Thyroid gland (tissue), 4 donors: ENCODE results near the gene TMSB4X.

Source experiments
- POLR2A ChIP-seq, 2 donors: fragments of 450-650 bp; IDR thresholded peaks; one replicate each; pipeline ENCODE4 v1.6.1; 2017; ENCODE audit warnings: antibody characterized with exemption in 2 of 2, mild to moderate bottlenecking in 2 of 2, moderate library complexity in 1 of 2
- TF ChIP-seq, protein P1 (sequence below), 6 experiments: fragments of 200-600 bp in 3 of 6; fragments of 450-650 bp in 3 of 6; sonication (generic) in 3 of 6; IDR thresholded peaks; one replicate each; pipeline ENCODE4 v1.5.1; 2016 to 2019; ENCODE audit warnings: antibody characterized with exemption in 6 of 6, mild to moderate bottlenecking in 2 of 6, inconsistent platforms in 1 of 6, moderate library complexity in 1 of 6

DNA sequence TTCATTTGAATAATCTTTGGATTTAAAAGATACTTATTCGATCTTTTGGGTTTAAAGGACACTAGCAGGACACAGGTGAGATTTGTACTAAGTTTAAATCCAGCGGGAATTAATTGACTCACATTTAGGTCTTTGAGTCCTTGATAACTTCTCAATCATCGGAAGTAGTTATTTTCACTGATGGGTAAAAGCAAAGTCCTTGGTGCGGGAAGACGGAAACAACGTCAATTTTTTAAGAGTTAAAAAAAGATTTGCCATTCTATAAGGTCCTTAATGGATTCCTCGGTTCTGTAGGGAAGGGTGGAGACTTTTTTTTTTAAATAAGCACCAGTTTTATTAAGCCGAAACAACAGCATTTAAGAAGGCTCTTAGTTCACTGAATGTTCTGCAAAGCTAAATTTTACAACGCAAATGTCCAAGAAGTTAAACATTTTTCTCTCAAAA lies 2.9 kb downstream of the TMSB4X start:
- TF ChIP-seq POLR2A (IDR thresholded peaks at IDR 0.05), result no peak
- TF ChIP-seq, protein P1, sequence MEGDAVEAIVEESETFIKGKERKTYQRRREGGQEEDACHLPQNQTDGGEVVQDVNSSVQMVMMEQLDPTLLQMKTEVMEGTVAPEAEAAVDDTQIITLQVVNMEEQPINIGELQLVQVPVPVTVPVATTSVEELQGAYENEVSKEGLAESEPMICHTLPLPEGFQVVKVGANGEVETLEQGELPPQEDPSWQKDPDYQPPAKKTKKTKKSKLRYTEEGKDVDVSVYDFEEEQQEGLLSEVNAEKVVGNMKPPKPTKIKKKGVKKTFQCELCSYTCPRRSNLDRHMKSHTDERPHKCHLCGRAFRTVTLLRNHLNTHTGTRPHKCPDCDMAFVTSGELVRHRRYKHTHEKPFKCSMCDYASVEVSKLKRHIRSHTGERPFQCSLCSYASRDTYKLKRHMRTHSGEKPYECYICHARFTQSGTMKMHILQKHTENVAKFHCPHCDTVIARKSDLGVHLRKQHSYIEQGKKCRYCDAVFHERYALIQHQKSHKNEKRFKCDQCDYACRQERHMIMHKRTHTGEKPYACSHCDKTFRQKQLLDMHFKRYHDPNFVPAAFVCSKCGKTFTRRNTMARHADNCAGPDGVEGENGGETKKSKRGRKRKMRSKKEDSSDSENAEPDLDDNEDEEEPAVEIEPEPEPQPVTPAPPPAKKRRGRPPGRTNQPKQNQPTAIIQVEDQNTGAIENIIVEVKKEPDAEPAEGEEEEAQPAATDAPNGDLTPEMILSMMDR (IDR thresholded peaks at IDR 0.05), result no peak
